Stimulated activated CD4-positive, alpha-beta T cell treated with anti-CD3 and anti-CD28 coated beads, Interleukin-15, amount 100 ng/mL, for 24 hours (primary cell): ENCODE results near the gene IGSF8.

Experiments
- DNase-seq: peaks from one replicate; pipeline ENCODE4 v3.0.0-alpha.2; 2020

The IGSF8 gene

GRCh38 chr1:160101717-160102522 lies 3.5 kb upstream of the IGSF8 start:
- DNase-seq: no peak

- DNase-seq: peak; percentile 80
Observed at GRCh38 chr1:160101037-160101716, 2.8 kb upstream of the IGSF8 start.

DNA sequence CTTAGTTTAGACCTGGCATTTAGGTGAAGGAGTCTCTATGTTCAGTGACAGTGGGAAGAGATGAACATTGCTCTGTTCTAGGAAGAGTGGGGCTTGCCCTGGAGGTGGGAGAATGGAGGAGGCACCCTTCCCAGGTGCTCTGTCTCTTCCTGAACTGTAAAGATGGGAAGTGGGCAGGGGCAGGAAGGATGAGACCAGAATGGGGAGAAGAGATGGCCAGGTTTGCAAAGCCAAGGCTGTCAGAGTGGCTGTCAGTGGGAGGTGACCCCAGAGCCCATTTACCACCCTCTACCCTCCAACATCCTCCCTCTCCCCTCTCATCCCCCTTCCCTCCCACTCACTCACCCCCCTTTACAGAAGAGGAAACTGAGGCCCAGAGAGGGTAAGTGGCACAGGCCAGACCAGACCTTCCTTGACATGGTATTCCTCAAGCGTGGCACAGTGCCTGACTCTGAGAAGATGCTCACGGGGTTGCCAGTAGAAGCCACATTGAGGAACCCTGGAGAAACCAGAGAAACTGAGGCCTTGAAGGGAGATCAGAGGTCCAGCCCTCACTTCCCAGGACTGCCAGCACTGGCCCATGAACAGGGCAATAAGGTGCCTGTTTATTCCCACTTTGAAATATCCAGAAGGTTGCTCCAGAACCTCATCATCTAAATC lies 1.4 kb upstream of the IGSF8 start:
- no peak for DNase-seq

GRCh38 chr1:160098852-160099561 lies 588 bp upstream of the IGSF8 start:
- DNase-seq: peak; percentile 99

GRCh38 chr1:160097151-160097910 lies 1.1 kb downstream of the IGSF8 start:
- DNase-seq: peak; percentile 55

DNA sequence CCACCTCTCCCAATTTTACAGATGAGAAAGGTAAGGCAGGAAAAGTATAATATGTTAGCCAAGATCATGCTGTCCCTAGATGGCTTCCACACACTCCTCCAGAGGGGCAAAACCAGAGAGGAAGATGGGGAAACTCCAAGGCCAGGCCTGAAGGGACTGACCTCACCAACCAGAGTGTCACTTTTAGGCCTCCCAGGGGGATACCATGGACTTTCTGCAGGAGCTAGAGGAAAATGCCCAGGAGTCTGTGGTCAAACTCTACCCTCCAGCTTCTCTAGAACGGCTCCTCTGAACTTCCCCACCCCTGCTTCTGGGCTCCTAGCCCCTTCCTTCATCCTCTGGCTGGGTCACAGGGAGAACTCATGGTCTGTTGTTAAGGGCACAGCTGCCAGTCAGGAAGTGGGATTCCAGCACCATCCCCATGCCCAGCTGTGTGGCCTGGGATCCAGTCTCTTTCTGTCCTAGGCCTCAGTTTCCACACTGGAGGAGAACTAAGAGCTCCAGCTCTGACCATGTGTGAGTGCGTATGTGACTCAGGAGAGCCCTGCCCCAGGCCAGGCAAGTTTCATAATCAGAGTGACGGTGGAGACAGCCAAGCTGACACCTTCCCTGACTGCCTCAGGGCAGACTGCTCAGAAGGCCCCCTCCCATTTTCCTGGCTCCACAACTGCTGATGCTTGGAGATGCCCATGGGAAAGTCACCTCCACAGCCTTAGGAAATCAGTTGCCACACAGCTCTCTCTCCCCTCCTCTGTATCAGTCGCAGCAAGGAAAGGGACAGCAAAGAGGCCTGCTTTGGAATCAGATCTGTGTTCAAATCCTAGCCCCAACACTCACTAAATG lies 1.9 kb downstream of the IGSF8 start:
- peak; percentile 29 for DNase-seq

DNA sequence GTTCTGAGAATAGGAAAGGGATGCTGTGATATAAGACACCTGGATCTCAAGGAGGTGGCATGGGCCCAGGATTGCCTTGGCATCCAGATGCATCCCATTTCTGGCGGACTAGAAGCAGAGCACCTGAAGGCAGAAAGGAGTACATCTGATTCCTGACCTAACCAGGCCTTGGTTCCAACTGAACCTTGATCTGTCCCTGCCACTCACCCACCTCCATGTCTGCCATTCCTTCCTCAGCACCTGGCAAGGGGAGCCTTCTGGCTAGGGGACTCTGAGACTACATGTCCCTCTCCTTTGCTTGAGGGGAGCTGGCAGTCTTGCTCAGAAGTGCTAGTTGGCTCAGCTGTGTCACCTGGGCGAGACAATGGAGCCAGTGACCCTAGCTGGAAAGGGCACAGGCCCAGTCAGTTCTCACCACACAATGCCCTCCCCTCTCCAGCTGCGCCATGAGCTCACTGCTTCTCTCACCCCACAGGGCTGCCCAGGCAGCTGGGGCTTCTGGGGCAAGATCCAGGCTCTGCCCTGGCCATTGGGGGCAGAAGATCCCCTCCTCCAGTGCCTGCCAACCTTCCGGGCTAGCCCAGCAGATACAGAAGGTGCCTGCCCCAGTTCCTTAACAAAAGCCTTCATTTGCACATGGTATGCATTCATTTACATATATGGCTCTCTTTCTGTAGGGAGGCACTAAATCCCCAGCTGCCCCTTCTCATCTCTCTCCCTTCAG lies 2.9 kb downstream of the IGSF8 start:
- DNase-seq: no peak

DNA sequence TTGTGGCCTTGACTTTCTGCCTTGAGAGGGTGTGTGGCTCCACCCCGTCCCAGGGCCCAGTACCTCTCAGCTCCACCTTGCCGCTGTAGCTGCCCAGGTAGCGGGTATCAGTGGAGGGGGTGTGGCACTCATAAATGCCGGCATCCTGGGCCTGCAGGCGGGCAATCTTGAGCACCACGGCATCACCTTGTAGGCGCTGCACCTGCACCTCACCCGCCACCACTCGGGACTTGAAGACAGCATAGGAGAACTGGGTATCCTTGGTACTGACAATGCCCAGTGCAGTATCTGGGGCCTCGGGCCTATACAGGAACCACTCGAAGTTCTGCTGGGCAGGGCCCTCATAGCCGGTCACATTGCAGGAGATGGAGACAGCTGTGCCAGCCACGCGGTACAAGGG lies 3.6 kb downstream of the IGSF8 start:
- DNase-seq: no peak

DNA sequence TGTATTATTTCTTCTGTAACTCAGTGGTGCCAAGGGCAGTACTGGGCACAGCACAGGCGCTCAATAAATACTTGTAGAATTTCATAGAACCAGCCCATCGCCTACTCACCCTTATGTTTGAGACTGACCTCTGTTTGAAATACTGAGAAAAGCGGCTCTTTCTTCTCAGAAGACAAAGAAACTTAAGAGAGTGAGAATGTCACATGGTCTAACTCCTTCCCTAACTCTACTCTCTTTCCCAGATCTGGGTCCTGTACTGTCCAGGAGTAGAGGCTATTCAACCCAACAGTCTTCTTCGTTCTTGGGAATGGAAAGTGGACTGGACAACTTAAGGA lies 4.2 kb downstream of the IGSF8 start:
- DNase-seq: no peak

- no peak for DNase-seq
Observed at GRCh38 chr1:160093624-160094290, 4.7 kb downstream of the IGSF8 start.

DNA sequence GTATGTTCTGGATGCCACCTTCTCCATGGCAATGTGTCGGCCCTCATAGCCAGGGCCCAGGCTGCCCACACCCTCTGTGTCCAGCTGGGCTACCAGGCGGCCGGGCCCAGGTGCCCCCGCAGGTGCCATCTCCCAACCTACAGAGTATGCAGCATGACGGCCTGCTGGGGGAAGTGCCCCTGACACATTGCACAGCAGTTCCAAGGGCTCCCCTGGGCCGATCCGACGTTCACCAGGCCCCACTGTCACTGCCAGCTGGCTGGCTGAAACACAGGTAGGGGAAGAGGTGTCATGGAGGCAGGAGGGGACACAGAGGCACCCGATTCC lies 5.4 kb downstream of the IGSF8 start:
- DNase-seq: no peak

- DNase-seq: no peak
Observed at GRCh38 chr1:160092366-160093068, 5.9 kb downstream of the IGSF8 start.

DNA sequence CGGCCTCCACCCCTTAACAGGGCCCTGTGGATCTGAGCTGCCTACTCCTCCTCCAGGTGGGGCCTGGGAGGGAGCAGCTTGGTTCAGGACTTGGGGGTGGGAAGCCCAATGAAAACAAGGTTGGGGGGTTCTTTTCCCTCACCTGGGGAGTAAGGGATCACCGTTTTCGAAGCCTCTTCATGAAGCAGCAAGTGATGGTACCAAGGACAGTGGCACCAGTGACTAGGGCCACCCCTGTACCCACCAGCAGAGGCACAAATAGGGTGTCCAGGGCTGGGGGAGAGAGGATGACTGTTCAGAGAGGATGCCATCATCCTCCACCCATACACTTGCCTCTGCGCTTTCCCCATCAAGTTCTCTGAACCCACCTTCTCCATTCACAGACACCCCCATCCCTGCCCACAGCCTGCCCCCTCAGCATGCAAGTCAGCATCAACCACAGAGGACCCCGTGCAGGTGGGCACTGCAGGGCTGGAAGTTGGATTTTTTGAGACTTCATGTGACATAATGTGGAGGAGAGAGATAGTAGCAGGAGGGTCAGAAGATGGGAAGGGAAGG lies 6.7 kb downstream of the IGSF8 start:
- DNase-seq: no peak

DNA sequence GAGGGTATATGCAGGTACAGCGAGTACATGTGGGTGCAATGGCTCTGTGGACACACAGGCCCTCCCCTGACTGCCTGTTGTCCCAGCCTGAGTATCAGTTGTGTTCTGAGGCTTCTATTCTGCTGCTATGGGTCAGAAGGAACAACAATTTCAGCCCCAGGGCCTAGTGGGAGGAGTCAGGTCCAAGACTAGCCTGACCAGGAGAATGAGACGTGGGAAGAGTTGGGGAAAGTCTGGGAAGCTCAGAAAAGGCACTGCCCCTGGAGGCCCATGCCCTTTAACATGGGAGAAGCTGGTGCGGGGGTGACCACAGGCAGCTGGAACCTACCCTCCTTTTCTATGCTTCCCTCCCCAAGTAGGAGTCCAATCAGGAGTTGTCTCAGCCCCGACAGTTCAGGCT lies 7.7 kb downstream of the IGSF8 start:
- DNase-seq: no peak

- no peak for DNase-seq
Observed at GRCh38 chr1:160089883-160090282, 8.5 kb downstream of the IGSF8 start.

DNA sequence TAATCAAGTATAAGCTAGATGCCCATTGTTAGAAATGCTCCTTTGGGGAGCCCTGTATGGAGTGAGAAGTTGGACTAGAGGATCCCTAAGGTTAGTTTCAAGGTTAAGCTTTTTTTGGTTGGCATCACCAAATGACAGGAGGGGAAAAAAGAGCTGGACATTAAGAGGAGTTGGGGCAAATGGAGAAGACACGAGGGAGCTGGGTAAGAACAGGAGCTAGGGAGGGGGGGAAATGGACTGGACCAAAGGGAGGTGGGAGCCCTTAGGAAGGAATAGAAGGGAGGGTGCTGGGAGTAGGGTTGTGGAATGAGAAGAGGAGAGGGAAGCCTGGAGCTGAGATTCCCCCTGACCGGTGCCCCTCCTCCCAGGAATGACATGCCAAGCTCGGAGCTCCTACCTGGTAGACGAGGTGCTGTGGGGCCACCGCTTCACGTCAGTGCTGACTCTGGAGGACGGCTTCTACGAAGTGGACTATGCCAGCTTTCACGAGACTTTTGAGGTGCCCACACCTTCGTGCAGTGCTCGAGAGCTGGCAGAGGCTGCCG lies 11.2 kb downstream of the IGSF8 start:
- no peak for DNase-seq

DNA sequence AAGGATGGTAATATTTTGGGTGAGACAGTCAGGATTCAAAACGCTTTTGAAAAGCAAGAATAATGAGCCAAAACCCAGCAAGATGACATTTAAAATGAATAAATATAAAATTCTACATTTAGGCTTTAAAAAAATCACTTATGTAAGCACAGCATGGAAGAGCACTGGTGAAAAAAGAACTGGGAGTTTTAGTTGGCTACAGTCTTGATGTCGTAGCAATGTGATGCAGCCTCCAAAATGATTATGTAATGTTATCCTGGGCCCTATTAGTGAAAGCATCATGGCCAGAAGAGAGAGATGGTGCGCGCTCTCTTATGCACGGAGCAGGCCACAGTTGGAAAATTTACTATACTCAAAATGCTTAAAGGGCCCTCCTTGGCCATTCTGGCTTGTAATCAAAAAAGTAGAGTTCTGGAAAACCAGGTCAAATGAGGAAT lies 11.9 kb downstream of the IGSF8 start:
- DNase-seq: no peak

DNA sequence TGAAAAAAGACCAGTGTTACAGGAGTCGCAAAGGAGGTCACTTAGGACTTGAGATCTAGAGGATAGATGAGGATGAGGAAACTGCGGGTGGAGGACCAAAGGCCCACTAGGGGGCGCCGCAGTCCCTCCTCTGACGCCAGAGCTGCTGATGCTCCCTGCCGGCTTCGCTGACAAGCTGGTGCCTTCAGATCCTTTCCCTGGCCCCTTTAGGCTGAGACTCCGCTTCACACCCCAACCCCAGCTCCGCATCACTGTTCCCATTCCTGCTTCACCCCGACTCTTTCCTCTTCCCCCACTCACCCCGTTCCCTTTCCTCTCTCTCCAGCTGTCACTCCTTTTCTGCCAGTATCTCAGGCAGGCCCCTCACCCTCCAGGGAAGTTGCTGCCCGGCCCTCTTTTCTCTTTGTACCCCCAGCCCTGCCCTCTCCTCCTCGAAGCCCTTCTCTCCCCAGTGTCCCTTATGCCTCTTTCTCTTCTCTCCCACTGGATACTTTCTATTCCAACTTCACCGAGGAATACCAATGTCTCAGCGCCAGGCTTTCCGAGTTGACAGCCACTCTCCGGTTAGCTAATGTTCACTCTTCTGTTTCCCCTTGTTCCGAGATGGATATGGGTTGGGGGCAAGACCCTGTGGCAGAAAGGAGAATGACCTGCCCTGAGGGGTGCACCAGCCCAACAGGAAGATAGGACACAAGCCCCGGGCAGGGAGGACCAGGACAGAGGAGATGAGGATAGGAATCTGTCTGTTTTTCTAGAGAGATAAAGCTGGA lies 12.5 kb downstream of the IGSF8 start:
- peak; percentile 86 for DNase-seq
